GM18951 (cell line): ENCODE data around the gene ANKRD65.
"Not testable (repeated sequence)": the region's sequence is repeated elsewhere in the genome, so short reads cannot be mapped to it uniquely, and the experiment has no call there.

Experiments
- POLR2A ChIP-seq: IDR thresholded peaks from 4 replicates; pipeline ENCODE4 v1.6.1; 2011; ENCODE audit warnings: mild to moderate bottlenecking; ENCODE audit not compliant: insufficient read length, insufficient read depth; ENCODE audit errors: extremely low read depth
- in situ Hi-C: fragments of 300-500 bp; cut with MboI; formaldehyde crosslinking; loops from one replicate; pipeline ENCODE4 v1.12.0; 2022; ENCODE audit warnings: low sequenced_read_pairs, mixed read lengths, inconsistent platforms; ENCODE audit not compliant: unreplicated experiment

The ANKRD65 gene

DNA sequence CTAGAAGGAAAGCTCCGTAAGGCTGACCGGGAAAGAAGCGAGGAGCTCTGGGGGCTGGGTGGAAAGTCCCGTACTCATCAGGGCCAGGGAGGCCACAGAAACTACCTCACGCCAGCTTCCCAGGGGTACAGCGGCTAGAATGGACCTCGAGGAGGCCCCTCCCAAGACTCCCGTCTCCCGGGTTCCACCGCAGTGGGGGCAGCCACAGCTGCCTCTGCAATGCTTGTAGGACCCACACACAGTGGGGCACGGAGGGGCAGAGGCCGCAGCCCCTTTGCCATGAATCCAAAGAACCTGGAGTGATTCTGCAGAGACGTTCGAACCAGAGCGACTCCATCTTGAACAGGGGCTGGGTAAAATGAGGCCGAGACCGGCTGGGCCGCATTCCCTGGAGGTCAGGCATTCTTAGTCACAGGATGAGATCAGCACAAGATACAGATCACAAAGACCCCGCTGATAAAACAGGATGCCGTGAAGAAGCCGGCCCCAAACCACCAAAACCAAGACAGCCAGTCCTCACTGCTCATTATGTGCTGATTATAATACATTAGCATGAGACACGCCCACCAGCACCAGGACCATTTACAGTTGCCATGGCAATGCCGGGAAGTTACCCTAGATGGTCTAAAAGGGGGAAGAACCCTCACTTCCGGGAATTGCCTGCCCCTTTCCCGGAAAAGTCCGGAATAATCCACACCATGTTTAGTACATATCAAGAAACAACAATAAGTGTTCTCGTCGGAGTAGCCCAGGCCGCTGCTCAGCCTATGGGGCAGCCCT, 1.6 kb upstream of the ANKRD65 start:
- TF ChIP-seq POLR2A: no peak
- in situ Hi-C loops: no loop called here

DNA sequence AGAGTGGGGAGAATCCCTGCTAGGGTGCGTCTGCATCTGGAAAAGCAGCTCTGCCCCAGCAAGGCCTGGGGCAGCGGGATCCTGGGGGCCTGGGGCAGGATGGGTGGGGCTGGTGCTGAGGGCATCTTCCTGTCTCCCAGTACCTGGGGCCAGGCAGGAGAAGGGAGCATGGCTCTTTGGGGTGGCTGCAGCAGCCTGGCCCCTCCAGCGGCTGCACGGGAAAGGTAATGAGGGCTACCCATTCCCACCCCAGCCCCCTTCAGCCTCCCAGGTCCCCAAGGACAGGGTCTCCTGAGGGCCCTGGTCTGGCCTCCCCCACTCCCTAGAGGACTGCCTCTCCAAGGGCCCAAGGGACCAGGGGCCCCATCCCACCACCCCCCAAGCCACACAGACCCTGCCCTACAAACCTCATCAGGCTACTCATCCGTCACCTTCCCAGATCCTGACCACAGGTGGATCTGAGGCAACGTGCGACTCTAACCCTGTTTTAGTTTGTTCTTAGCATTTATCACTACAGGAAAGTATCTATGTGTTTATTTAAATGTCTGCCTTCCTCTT, 910 bp upstream of the ANKRD65 start:
- in situ Hi-C loops: no loop called here
- no peak for TF ChIP-seq POLR2A

GRCh38 chr1:1420654-1421141, 378 bp downstream of the ANKRD65 start:
- no peak for TF ChIP-seq POLR2A
- in situ Hi-C loops: no loop called here

GRCh38 chr1:1419813-1420653, 1.0 kb downstream of the ANKRD65 start:
- in situ Hi-C loops: no loop called here
- TF ChIP-seq POLR2A: no peak

- TF ChIP-seq POLR2A: no peak
- in situ Hi-C loops: no loop called here
Observed at GRCh38 chr1:1419363-1419812, 1.7 kb downstream of the ANKRD65 start.

DNA sequence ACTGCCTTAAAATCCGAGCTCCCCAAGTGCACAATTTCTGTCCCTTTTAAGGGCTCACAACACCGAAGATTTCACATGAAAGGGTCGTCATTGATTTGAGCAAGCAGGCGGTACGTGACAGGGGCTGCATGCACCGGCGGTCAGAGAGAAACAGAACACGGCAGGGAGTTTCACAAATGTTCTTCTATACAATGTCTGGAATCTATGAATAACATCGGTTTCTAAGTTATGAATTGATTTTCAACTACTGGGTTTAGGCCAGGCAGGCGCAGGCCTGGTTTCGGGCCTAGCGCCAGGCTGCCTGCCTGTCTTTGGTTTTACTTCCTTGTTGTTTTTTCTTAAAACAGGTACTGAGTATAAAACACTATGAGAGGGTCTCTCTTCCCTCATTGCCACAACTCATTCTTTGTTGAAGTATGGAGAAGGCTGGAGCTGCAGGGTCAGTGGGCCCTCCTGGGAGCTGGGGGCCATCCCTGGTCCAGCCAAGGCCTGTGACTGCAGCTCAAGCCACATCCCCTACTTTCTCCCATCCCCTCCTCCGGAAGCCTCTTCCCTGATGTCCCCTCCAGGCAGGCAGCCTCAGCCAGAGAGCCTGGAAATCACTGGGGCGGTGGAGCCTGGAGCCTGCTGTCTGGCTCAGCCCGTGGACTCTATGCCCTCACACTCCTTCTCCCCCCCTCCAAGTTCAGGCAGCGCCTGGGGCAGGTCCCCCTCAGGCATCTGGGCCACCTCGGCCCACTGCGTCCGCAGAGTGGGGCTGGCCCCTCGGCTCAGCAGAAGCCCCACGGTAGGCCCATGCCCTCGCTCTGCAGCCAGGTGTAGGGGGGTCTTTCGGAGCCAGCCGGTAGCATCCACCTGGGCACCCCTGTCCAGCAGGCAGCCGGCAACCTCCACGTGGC, 2.4 kb downstream of the ANKRD65 start:
- no peak for TF ChIP-seq POLR2A
- in situ Hi-C loops: no loop called here

DNA sequence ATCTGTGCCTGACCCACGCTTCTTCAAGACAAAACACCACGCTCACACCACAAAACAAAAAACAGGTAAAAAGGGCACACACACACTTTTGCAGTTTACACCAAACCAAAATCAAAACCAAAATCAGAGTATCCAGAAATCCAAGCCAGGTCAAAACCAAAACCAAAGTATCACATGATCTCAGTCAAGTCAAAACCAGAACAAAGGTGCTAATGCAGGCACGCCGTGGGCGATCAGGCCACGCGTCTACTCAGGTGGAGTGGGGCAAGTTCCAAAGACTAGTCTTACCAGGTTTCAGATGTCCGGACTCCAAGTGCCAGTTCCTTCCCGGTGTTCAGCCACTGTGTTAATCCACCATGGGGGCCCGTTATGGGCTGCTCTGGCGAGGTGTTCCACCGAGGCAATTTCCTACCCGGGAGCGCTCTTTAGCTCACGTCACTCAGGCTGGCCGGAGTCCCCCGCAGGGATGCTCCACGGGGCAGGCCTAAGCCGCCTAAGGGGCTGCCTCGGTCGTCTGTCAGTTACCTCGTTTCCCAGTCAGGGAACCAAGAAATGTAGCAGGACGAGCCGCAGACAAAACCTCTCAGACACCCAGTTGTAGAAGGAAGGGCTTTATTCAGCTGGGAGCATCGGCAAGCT, 3.1 kb downstream of the ANKRD65 start:
- in situ Hi-C loops: not testable (repeated sequence)

GRCh38 chr1:1417396-1417795, 3.7 kb downstream of the ANKRD65 start:
- in situ Hi-C loops: not testable (repeated sequence)

DNA sequence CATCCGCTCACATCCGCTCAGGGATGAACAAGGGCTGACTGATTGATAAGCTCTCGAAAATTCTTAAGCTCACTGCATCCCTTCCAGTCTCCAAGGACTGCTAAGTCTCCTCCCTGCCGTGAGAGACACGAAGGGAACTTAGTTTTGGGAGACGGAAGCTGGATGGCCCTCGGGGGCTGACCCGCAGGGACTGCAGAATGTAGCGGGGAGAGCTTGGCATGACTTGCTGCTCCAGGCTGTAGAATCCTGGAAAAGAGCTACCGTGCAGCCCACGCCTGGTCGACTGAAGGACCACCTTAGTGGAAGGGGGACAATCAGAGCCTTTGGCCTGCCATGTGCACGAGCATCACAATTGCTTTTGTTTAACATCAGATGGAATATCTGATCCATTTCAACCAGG, 5.3 kb downstream of the ANKRD65 start:
- in situ Hi-C loops: no loop called here
- TF ChIP-seq POLR2A: no peak

GRCh38 chr1:1412311-1412902, 8.7 kb downstream of the ANKRD65 start:
- in situ Hi-C loops: not testable (repeated sequence)

DNA sequence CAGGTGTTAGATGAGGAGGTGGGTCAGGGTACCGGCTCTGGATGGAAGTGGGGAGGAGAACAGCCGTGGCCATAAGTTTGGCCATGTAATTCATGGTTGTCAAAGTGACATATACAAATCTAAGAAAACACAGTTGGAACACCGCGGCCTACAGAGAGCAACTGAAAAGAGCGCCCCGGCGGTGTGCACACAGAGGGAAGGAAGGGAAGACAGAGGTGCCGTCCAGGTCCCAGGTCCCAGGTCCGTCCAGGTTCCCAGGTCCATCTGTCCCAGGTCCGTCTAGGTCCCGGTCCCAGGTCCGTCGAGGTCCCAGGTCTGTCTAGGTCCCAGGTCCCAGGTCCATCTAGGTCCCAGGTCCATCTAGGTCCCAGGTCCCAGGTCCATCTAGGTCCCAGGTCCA, 9.4 kb downstream of the ANKRD65 start:
- in situ Hi-C loops: no loop called here
- TF ChIP-seq POLR2A: no peak

GRCh38 chr1:1410238-1410637, 10.8 kb downstream of the ANKRD65 start:
- in situ Hi-C loops: not testable (repeated sequence)
